RWPE2 (cell line): Measurements from ENCODE around the gene PHF2.

Experiments
- ATAC-seq: fragments of 200-7000 bp; cut with Tn5 transposase; 3 replicates; pipeline ENCODE4 v1.9.1; 2021; ENCODE audit warnings: low read depth
- DNase-seq: peaks from one replicate; pipeline ENCODE4 v3.0.0-alpha.2; 2020; ENCODE audit warnings: low spot score
- H3K27ac ChIP-seq: fragments of 450-650 bp; 2 replicates; pipeline ENCODE4 v1.5.1; 2017; ENCODE audit warnings: mild to moderate bottlenecking; ENCODE audit not compliant: poor library complexity, severe bottlenecking
- H3K27me3 ChIP-seq: fragments of 250-450 bp; sonication (Bioruptor Pico); 2 replicates; pipeline ENCODE4 v1.5.1; 2021; ENCODE audit warnings: mild to moderate bottlenecking, moderate library complexity; ENCODE audit not compliant: insufficient read depth, poor library complexity, severe bottlenecking
- H3K36me3 ChIP-seq: fragments of 250-450 bp; sonication (Bioruptor Pico); 2 replicates; pipeline ENCODE4 v1.5.1; 2020; ENCODE audit warnings: low read depth, mild to moderate bottlenecking, moderate library complexity
- H3K4me1 ChIP-seq: fragments of 250-450 bp; sonication (Bioruptor Pico); 2 replicates; pipeline ENCODE4 v1.5.1; 2021; ENCODE audit warnings: mild to moderate bottlenecking, moderate library complexity; ENCODE audit not compliant: insufficient read depth, poor library complexity, severe bottlenecking
- H3K4me3 ChIP-seq: fragments of 250-450 bp; sonication (Bioruptor Pico); 2 replicates; pipeline ENCODE4 v1.5.1; 2021; ENCODE audit warnings: mild to moderate bottlenecking, moderate library complexity; ENCODE audit not compliant: severe bottlenecking
- H3K9me3 ChIP-seq: fragments of 250-450 bp; sonication (Bioruptor Pico); 2 replicates; pipeline ENCODE4 v1.5.1; 2021; ENCODE audit warnings: mild to moderate bottlenecking, moderate library complexity; ENCODE audit not compliant: severe bottlenecking
- TF ChIP-seq, protein P1 (sequence below): fragments of 450-650 bp; IDR thresholded peaks from one replicate; pipeline ENCODE4 v1.5.1; 2017; ENCODE audit warnings: mild to moderate bottlenecking, moderate library complexity; ENCODE audit not compliant: poor library complexity, severe bottlenecking

PHF2 gene

DNA sequence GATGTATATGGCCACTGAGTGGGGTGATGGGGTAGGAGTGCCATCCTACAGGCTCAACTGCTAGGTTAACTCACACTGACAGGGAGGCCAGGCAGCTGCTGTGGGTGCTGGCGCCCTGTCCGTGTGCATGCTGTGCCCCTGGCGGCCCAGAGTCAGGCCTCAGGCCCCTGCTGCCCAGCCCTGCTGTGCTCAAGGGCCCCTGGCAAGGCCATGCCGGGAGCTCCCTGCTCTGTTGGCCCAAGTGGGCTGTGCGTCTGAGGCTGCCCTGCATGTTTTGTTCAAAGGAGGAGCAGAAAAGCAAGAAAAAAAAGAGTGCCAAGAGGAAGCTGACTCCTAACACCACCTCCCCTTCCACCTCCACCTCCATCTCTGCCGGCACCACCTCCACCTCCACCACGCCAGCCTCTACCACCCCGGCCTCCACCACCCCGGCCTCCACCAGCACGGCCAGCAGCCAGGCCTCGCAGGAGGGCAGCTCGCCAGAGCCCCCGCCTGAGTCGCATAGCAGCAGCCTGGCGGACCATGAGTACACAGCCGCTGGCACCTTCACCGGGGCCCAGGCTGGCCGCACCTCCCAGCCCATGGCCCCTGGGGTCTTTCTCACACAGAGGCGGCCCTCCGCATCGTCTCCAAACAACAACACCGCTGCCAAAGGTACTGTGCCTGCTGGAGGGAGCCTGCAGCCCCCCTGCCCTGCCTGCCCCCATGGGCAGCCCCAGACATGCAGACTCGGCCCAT is 100.1 kb downstream of the PHF2 start:
- Histone ChIP-seq H3K36me3 (no peaks in the 10 kb centered on the region; the same call in 1 of the 2 replicates), H3K9me3 (no peaks in the 10 kb centered on the region), H3K27me3 (no peaks in the 10 kb centered on the region), H3K4me3 (no peak overlapping the region), H3K4me1 (no peaks in the 10 kb centered on the region), H3K27ac (no peak overlapping the region)
- no peak for ATAC-seq
- TF ChIP-seq, protein P1, sequence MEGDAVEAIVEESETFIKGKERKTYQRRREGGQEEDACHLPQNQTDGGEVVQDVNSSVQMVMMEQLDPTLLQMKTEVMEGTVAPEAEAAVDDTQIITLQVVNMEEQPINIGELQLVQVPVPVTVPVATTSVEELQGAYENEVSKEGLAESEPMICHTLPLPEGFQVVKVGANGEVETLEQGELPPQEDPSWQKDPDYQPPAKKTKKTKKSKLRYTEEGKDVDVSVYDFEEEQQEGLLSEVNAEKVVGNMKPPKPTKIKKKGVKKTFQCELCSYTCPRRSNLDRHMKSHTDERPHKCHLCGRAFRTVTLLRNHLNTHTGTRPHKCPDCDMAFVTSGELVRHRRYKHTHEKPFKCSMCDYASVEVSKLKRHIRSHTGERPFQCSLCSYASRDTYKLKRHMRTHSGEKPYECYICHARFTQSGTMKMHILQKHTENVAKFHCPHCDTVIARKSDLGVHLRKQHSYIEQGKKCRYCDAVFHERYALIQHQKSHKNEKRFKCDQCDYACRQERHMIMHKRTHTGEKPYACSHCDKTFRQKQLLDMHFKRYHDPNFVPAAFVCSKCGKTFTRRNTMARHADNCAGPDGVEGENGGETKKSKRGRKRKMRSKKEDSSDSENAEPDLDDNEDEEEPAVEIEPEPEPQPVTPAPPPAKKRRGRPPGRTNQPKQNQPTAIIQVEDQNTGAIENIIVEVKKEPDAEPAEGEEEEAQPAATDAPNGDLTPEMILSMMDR: no peak
- peak; percentile 44 for DNase-seq

DNA sequence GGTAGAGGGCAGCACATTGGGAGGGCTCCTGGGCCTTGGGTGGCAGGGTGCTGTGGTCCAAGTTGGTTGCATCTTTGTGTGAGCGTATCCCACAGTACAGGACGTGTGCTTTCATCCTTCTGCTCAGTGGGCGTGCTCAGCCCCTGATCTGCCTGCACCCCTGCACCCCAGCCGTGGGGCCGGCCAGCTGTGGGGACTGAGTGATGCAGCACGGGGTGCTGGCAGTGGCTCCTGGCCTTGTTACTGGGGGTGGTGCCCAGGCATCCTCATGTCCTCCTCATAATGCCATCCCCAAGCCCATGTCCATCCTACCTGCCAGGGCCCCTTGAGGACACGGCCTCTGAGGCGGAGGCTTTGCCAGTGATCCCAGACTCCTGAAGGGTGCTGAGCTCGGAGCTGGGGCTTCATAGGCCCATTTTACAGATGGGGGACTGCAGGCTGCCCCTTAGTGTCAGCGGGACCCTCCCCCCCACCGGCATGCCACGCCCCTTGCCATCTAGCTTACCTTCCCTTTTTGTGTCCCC is 100.7 kb downstream of the PHF2 start:
- Histone ChIP-seq H3K27me3 (no peaks in the 10 kb centered on the region), H3K27ac (no peak overlapping the region), H3K4me3 (no peak overlapping the region), H3K36me3 (no peaks in the 10 kb centered on the region; the same call in 1 of the 2 replicates), H3K9me3 (no peaks in the 10 kb centered on the region), H3K4me1 (no peaks in the 10 kb centered on the region)
- ATAC-seq (no peak), DNase-seq (peak; percentile 49)
- TF ChIP-seq, protein P1: no peak

DNA sequence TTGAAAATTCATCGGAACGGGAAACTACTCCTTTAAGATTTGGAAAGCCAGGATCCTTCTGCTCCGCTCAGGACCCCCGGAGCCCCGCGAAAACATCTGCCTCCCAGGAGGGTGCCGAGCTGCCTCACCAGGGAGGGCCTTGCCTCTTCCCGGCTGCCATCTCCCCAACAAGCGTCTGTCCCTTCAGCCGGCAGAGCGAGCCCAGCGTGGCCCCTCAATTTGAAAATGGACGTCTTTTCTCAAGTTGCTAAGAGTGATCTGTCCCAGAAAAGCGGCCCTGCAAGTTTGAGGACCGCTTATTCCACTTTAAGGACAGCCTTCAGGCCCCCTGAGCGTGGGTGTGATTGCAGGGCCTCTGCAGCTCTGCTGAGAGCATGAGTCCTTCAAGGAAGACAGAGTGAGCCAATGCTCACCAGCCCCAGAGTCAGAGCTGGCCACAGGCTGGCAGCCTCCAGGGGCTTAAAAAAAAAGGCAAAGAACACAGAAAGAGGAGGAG is 101.3 kb downstream of the PHF2 start:
- Histone ChIP-seq H3K36me3 (no peaks in the 10 kb centered on the region; the same call in 1 of the 2 replicates), H3K9me3 (no peaks in the 10 kb centered on the region), H3K4me1 (no peaks in the 10 kb centered on the region), H3K27ac (no peak overlapping the region), H3K4me3 (no peak overlapping the region), H3K27me3 (no peaks in the 10 kb centered on the region)
- TF ChIP-seq, protein P1: no peak
- peak; percentile 29 for DNase-seq
- ATAC-seq: no peak

DNA sequence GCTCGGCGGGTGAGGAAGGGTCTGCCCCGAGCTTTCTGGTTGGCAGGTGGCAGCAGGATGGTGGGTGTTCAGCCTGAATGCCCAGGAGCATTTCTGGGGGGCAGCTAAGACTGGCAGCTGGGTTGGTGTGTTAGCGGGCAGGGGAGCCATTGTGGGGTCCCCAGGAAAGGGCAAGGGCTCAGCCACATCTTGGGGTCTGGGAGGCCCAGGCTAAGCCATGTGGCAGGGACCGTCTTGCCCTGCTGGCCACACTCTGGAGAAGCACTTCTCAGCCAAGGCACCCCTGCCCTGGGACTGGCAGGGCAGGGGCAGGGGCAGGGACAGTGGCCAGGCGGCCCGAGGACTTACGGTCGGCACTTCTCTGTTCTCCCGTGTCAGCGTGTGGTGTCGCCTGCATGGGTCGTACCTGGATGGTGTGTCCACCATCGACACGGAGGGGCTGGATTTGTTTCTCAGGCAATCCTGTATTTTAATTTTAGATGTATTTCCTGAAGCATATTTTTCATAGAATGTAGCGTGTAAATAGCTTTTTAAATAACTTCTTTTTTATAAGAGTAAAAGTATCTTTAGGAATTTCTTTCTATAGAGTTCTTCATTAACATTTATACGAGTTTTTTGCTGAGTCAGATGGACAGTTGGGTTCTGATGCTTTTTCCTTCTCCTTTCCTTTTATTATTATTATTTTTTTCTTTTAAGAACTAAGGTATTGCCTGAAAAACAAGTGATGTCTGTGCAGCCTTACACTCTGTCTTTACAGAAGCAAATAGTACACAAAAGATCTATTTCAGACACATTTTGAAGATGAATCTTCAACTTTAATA is 102.0 kb downstream of the PHF2 start:
- no peak overlapping the region for H3K4me3 ChIP-seq
- TF ChIP-seq, protein P1: no peak
- DNase-seq: peak; percentile 39
- H3K9me3 ChIP-seq: no peaks in the 10 kb centered on the region
- no peaks in the 10 kb centered on the region; the same call in 1 of the 2 replicates for H3K36me3 ChIP-seq
- no peak overlapping the region for H3K27ac ChIP-seq
- no peak for ATAC-seq
- H3K27me3 ChIP-seq: no peaks in the 10 kb centered on the region
- no peaks in the 10 kb centered on the region for H3K4me1 ChIP-seq
